GM23248 (cell line): Measurements from ENCODE around the gene GLDC.

Source experiments
- EZH2 ChIP-seq: fragments of 200-600 bp; sonication (generic); IDR thresholded peaks from 2 replicates; pipeline ENCODE4 v1.6.1; 2018; ENCODE audit warnings: antibody characterized with exemption, mild to moderate bottlenecking; ENCODE audit not compliant: insufficient read depth, poor library complexity, severe bottlenecking
- EZH2phosphoT487 ChIP-seq: fragments of 200-600 bp; sonication (generic); IDR thresholded peaks from 2 replicates; pipeline ENCODE4 v1.6.1; 2018; ENCODE audit warnings: antibody characterized with exemption, moderate library complexity, mild to moderate bottlenecking, low read depth; ENCODE audit not compliant: insufficient read depth

DNA sequence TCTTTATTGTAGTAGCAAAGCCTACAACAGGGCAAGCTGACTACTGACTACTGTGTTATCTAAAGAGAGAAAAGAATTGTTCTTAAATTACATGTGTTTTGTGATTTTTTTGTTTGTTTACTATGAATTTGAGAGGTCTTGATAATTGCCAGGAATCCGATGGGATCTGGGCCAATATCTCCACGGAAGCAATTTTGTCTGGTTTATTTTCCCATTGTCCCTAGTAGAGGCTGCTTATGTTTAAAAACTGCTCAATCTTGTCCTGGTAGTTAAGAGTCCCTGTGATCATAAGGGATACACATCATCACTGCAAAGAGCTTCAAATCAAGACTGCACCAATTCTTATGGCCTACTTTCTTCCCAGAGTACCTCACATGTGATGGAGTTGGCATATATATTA lies 94.4 kb downstream of the GLDC start:
- TF ChIP-seq EZH2 (no peak), EZH2phosphoT487 (no peak)
